CD4-positive, alpha-beta T cell treated with Interferon gamma for 1 hour (primary cell): Measurements from ENCODE around the gene ABCC4.

ENCODE experiments used
- DNase-seq: peaks from one replicate; pipeline ENCODE4 v3.0.0-alpha.2; 2020

Gene ABCC4

GRCh38 chr13:95035311-95036109 lies 265.7 kb downstream of the ABCC4 start:
- no peak for DNase-seq

DNA sequence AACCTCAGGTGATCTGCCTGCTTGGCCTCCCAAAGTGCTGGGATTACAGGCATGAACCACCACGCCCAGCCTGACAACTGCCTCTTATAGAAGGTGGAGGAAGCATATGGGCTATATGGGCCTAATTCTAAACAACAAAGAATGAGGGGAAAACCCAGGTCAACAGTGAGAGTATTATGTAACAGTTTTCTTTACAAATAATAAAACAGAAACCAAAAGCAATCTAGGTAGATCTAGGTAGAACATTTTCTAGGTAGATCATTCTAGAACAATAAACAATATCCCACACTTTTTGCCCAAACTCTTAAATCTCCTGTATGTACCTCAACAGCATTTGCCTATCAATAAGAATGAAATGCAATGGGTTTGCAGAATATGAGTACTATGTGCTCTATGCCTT lies 267.4 kb downstream of the ABCC4 start:
- no peak for DNase-seq

DNA sequence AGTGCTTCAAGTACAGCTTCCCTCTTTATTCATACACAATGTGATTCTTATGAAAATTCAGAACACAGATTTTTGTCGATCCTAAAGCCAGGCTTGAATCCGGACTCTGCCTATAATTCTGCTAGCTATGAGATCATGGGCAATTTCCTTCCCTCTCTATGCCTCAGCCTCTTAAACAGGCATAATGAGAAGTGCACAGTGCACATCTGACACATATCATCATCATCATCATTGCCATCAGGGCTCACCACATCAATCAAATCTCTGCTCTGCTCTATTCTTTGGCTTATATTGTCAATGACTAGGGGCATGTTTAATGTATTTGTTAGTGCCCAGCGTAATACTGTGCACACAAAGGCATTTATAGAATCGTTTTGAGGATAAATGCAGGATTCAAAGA lies 269.1 kb downstream of the ABCC4 start:
- no peak for DNase-seq

DNA sequence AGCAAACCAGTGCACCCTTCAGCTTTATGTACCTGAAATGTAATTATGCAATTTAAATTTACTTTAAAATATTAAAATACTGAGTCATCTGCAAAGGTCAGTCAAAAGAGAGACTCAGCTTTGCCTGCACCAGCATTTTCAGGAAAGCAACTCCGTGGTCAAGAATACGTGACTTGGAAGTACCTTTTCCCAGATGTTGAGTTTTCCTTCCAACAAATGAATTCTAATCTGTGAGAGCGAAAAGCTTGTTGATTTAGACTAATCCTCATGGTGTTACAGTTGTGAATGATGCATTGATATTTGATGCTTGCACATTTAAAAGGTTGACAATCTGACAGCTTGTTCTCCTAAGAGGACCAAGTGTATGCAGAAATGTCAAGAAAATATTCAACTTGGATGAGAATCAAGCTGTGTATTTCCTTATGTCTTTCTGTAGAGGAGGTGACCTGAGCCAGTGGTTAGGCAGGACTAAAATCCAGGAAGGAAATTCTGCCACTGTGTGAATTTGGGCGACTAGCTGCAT lies 270.4 kb downstream of the ABCC4 start:
- no peak for DNase-seq

GRCh38 chr13:95027638-95028037 lies 273.6 kb downstream of the ABCC4 start:
- no peak for DNase-seq

DNA sequence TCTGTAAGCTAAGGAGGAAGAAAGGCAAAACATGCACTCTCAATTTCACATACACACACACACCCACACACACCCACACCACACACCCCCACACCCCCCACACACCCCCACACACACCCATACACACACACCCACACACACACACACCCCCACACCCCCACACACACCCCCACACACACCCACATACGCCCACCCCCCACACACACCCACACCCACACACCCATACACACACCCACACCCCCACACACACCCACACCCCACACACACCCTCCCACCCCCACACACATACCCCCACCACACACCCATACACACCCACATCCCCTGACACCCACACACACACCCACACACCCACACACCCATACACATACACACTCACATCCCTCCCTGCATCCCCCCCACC lies 276.1 kb downstream of the ABCC4 start:
- DNase-seq = no peak

DNA sequence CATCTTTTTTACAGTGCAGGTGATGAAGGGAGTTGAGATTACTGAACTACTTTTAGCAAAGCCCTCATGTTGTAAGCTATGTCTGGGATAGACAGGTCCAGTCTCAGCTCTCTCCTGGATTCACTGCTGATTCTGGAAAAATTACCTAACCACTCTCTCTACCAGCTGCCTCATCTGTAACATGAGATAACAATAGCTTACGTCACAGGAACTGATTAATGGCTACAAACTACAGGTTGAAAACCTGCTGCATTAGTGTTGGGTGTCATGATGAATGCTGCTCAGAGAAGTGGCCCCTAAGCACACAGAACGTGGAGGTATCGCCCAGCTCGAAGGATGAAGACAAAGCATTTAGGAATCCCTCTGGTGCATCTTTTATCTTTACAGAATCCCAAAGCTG lies 277.8 kb downstream of the ABCC4 start:
- DNase-seq = no peak

GRCh38 chr13:95020298-95020987 lies 280.8 kb downstream of the ABCC4 start:
- no peak for DNase-seq

GRCh38 chr13:95019886-95020285 lies 281.4 kb downstream of the ABCC4 start:
- DNase-seq = no peak

GRCh38 chr13:95007322-95007721 lies 293.9 kb downstream of the ABCC4 start:
- DNase-seq = no peak

GRCh38 chr13:95005300-95005699 lies 296.0 kb downstream of the ABCC4 start:
- DNase-seq = no peak

GRCh38 chr13:95003019-95003813 lies 298.0 kb downstream of the ABCC4 start:
- no peak for DNase-seq

GRCh38 chr13:95002126-95002525 lies 299.1 kb downstream of the ABCC4 start:
- no peak for DNase-seq

DNA sequence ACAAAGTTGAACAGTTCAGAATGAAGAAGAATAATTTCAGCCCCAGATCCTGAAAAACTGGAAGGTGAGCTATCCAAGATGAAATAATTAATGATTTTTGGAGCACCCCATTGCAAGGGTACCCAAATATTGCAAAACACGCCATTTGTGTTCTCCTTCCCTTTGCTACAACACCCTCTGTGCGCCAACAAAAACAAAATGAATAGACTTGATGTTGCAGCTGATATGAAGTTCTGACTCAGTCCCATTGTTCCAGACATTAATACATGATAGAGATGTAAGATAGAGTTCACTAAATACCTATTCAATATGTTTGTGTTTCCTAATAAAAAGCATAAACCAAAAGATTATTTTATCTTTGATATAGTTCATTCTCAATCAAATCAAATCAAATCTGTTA lies 301.4 kb downstream of the ABCC4 start:
- no peak for DNase-seq

- no peak for DNase-seq
Observed at GRCh38 chr13:94997126-94997525, 304.1 kb downstream of the ABCC4 start.

- DNase-seq = no peak
Observed at GRCh38 chr13:94996445-94996844, 304.8 kb downstream of the ABCC4 start.

DNA sequence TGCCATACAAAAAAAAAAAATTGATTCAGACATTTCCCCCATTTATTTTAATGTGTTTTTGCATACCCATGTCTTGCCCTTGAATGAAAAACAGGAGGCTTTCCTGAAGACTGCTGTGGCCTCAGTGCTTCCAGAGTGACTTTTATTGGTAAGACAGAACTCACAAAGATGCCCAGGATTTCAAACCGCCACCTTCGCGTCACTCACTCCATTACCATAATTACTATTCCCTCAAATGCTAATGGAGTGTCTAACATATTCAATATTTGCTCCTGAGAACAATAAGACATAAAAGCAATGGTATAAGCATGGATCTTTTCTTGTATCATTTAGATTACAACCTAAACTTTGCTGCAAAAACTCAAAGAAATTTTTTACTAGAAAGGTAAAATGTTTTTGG lies 306.7 kb downstream of the ABCC4 start:
- DNase-seq = no peak

- no peak for DNase-seq
Observed at GRCh38 chr13:94993616-94994015, 307.6 kb downstream of the ABCC4 start.

DNA sequence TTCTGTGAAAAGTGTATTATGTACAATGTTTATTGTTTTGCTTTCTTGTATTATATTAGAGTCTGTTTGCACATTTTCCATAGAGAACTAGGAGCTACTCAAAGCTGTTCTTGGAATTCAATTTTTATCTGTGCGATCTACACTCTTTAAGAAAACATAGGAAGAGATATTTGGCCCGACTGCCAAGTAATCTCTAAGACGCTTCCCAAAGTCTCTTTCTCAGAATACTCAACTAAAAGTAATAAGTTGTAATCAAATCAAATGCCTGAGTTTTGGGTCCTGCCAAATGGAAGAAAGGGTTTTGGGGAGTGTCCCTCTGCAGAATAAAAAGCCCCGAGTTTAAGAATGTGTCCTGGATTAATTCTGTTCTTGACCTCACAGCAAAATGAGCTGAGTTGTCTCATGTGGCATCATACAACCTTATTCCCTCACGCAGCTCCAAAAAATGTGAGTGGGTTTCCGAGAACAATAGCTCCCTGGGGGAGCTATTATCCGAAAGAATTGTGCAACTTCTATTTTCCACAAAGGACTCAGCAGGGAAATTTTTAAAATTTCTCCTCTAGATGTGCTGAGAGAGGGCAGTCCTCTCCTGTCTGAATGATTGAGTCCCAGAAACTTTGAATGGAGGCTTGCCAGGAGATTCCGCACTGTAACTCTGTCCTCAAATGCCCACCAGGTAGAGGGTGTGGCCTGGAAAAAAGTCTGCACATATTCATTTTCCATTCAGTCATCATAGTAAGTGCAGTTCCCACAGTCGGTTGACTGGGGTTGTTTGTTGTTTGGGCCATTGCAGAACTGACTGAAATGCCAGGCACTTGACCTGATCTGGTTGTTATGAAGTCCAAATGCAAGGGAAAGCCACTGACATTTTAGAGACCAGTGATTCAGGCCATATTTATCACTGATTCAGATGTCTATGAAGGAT lies 309.0 kb downstream of the ABCC4 start:
- no peak for DNase-seq

- DNase-seq = no peak
Observed at GRCh38 chr13:94988654-94989053, 312.6 kb downstream of the ABCC4 start.

DNA sequence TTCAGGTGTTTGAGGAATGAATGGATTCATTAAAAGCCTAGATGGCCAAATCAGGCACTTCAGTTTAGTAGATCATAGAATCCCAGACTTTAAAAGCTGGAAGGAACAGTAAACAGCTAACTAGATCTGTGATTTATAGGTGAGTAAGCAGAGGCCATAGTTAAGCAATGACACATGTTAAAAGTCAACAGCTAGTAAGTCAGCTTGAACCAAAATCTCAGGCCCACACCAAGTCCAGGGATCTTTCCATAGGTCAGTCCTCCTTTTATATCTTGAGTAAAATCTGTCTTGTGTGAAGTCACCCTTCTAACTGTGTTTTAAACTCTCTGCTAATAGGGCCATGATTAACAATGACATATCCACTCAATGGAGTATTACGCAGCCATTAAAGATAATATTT lies 313.4 kb downstream of the ABCC4 start:
- no peak for DNase-seq

GRCh38 chr13:94987081-94987480 lies 314.2 kb downstream of the ABCC4 start:
- no peak for DNase-seq
